Keratinocyte (primary cell): Measurements from ENCODE around the gene PPIG. TPM values are rescaled to one million over a fixed set of nuclear protein-coding genes. Genes with fewer than 3 reads are reported as not detected.
"Not testable (repeated sequence)": the region's sequence is repeated elsewhere in the genome, so short reads cannot be mapped to it uniquely, and the experiment has no call there.

Source experiments
- DNase-seq: peaks from one replicate; pipeline ENCODE4 v3.0.0-alpha.2; 2011; ENCODE audit warnings: low read depth, missing footprints, low spot score
- FAIRE-seq: peaks from 2 replicates; lab custom pipeline; 2011; peaks lifted over from hg19 to GRCh38; lab: Jason Lieb, UNC
- H2AFZ ChIP-seq: 2 replicates; pipeline ENCODE4 v1.6.0; 2012; ENCODE audit warnings: low read length, control low read depth, inconsistent platforms; ENCODE audit not compliant: control insufficient read depth
- H3K27ac ChIP-seq: 2 replicates; pipeline ENCODE4 v1.5.1; 2011; ENCODE audit warnings: low read length; ENCODE audit not compliant: control insufficient read depth, insufficient read depth
- H3K27me3 ChIP-seq: 3 replicates; pipeline ENCODE4 v1.6.0; 2011; ENCODE audit warnings: low read length; ENCODE audit not compliant: control insufficient read depth, insufficient read depth; ENCODE audit errors: extremely low read depth
- H3K36me3 ChIP-seq, 2 experiments: 2 replicates in 1 of 2; 3 replicates in 1 of 2; pipeline ENCODE4 v1.5.1; 2011; ENCODE audit warnings: low read length in 2 of 2, mild to moderate bottlenecking in 1 of 2; ENCODE audit not compliant: control insufficient read depth in 2 of 2, insufficient read depth in 2 of 2; ENCODE audit errors: extremely low read depth in 1 of 2
- H3K4me1 ChIP-seq: 3 replicates; pipeline ENCODE4 v1.5.1; 2011; ENCODE audit warnings: low read length; ENCODE audit not compliant: control insufficient read depth, insufficient read depth; ENCODE audit errors: extremely low read depth
- H3K4me2 ChIP-seq: 3 replicates; pipeline ENCODE4 v1.6.0; 2011; ENCODE audit warnings: low read depth, low read length; ENCODE audit not compliant: control insufficient read depth, insufficient read depth; ENCODE audit errors: extremely low read depth
- H3K4me3 ChIP-seq, 3 experiments: fragments of 200-600 bp in 1 of 3; sonication (generic) in 1 of 3; 2 replicates in 2 of 3; 3 replicates in 1 of 3; pipeline ENCODE4 v1.5.1; 2011 to 2016; ENCODE audit warnings: low read length in 3 of 3, mild to moderate bottlenecking in 3 of 3, control low read depth in 2 of 3, inconsistent platforms in 1 of 3, low read depth in 1 of 3, mixed read lengths in 1 of 3, mixed run types in 1 of 3, moderate library complexity in 1 of 3; ENCODE audit not compliant: control insufficient read depth in 2 of 3, insufficient read depth in 2 of 3; ENCODE audit errors: extremely low read depth in 1 of 3
- H3K79me2 ChIP-seq: 2 replicates; pipeline ENCODE4 v1.6.0; 2012; ENCODE audit warnings: low read length; ENCODE audit not compliant: control insufficient read depth, insufficient read depth
- H3K9ac ChIP-seq: 3 replicates; pipeline ENCODE4 v1.6.0; 2011; ENCODE audit warnings: low read length; ENCODE audit not compliant: control insufficient read depth, insufficient read depth; ENCODE audit errors: extremely low read depth
- H3K9me1 ChIP-seq: 3 replicates; pipeline ENCODE4 v1.6.0; 2011; ENCODE audit warnings: low read length; ENCODE audit not compliant: control insufficient read depth, insufficient read depth; ENCODE audit errors: extremely low read depth
- H3K9me3 ChIP-seq: 2 replicates; pipeline ENCODE4 v1.5.1; 2012; ENCODE audit warnings: low read depth, low read length; ENCODE audit not compliant: control insufficient read depth
- H4K20me1 ChIP-seq: 3 replicates; pipeline ENCODE4 v1.6.0; 2011; ENCODE audit warnings: low read length; ENCODE audit not compliant: control insufficient read depth, insufficient read depth; ENCODE audit errors: extremely low read depth
- EZH2 ChIP-seq: IDR thresholded peaks from one replicate; pipeline ENCODE4 v1.6.1; 2012; ENCODE audit warnings: inconsistent platforms, mild to moderate bottlenecking, low read length, moderate library complexity
- dilution Hi-C: fragments of 300-500 bp; cut with MboI; formaldehyde crosslinking; loops from one replicate; pipeline ENCODE4 v1.7.0; 2020; ENCODE audit warnings: low sequenced_read_pairs; ENCODE audit not compliant: extremely low pct_ligation_motif_present
- polyA minus RNA-seq, 3 experiments: library from RNA; depleted of rRNA, polyadenylated mRNA; stranded (reverse); fragments of >200 nt; gene quantifications; 1 replicate in 1 of 3; 2 replicates in 1 of 3; 3 replicates in 1 of 3; pipeline ENCODE4 v1.2.3, GENCODE V29; 2011
- polyA plus RNA-seq, 5 experiments: library from polyadenylated mRNA; depleted of rRNA in 3 of 5; stranded (reverse) in 3 of 5; stranded (forward) in 1 of 5; unstranded in 1 of 5; fragments of >200 nt; gene quantifications; 1 replicate in 1 of 5; 2 replicates in 3 of 5; 3 replicates in 1 of 5; pipeline versions ENCODE4 v1.2.1 to v1.2.3, GENCODE V29; 2011 to 2012; ENCODE audit warnings: missing spikeins in 2 of 5, low read depth in 1 of 5, low replicate concordance in 1 of 5
- TF ChIP-seq, protein P1 (sequence below), 3 experiments: IDR thresholded peaks in 1 of 3; conservative IDR thresholded peaks in 1 of 3; optimal IDR thresholded peaks in 1 of 3; 2 replicates in 2 of 3; 3 replicates in 1 of 3; pipeline versions ENCODE3 to v1.5.1; 2011; ENCODE audit warnings: low read length in 3 of 3, mild to moderate bottlenecking in 3 of 3, moderate library complexity in 2 of 3, control low read depth in 1 of 3, inconsistent platforms in 1 of 3; ENCODE audit not compliant: insufficient read depth in 2 of 3; ENCODE audit errors: extremely low read depth in 1 of 3

PPIG gene
- polyA plus RNA-seq (24.6 to 37.4 TPM (median 28.6 TPM) in 3 replicates), polyA minus RNA-seq (1.6 to 20.7 TPM (median 12.1 TPM) in 3 replicates)
- 127 TPM for polyA plus RNA-seq (2011; ENCODE audit: low read depth)
- 20.2 and 29.4 TPM in 2 replicates for polyA plus RNA-seq (2011; cell fraction: cytosol; rRNA removed)
- 30.2 and 47.0 TPM in 2 replicates for polyA plus RNA-seq (2011; cell fraction: nucleus; rRNA removed)
- 40.2 and 42.2 TPM in 2 replicates for polyA plus RNA-seq (2012; ENCODE audit: low replicate concordance)
- 5.8 TPM for polyA minus RNA-seq (2011; cell fraction: cytosol; rRNA and poly(A)+ RNA removed)
- polyA minus RNA-seq (2011; cell fraction: nucleus; rRNA and poly(A)+ RNA removed): 9.1 and 22.0 TPM in 2 replicates

DNA sequence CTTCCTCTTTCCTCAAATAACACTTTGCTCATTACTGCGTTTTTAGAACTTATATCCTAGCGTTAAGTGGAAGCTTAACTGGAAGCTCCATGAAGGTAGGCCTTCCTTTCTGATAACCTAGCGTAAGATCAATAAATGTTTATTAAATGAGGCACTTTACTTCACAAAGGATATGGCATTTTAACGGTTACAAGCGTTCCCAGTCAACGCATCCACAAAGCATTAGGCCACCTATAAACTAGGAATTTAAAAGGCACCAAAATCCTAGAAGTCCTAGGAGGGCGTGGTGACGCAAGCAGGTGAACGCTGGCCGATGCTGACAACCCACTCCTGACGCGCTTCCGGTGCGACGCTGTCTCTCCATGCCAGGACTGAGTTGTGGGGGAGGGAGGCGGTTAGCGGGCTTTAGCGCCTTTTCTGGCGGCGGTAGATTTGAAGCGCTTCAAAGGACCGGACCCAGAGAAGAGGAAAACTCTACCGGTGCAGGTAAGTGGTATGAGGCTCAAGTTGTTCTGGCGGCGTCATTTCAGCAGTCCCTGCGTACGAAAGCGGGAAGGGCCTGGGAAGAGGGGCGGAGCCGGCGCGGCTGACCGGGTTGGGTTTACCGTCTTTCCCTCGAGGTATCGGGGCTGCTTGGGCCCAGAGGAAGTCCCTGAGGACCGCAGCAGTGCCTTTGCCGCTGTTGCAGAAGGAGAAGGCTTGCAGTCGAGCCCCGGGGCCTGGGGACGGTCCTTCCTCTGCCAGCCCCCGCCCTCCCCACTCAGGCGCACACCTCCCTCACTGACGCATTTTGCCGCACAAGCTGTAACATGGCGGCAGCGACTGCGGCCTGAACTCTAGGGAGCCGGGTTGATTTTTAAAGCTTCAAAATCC is at the start of gene PPIG:
Gene PPIG (plus strand): TSS at position 347 of the 873 bp plus-strand sequence. CDS start 19,691 bp downstream, outside the sequence.
- FAIRE-seq: peak; percentile 53

DNA sequence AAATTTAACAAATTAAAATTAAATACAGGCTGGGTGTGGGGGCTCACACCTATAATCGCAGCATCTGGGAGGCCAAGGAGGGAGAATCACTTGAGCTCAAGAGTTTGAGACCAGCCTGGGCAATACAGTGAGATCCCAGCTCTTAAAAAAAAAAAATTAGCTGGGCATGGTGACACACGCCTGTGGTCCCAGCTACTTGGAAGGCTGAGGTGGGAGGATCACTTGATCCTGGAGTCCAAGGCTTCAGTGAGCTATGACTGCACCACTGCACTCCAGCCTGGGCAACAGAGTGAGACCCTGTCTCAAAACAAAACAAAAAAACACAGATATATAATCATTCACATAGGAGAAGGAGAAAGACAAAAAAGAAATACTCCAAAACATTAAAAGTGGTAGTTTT is 44.7 kb upstream of the PPIG start:
- FAIRE-seq: not testable (repeated sequence)

More for the DNA sequence above, at the start of gene PPIG:
- H3K9me1 ChIP-seq: no peaks in the 10 kb centered on the region
- H2AFZ ChIP-seq: peak within 1 kb of the TSS; percentile 97
- no peak for TF ChIP-seq EZH2
- TF ChIP-seq, protein P1, sequence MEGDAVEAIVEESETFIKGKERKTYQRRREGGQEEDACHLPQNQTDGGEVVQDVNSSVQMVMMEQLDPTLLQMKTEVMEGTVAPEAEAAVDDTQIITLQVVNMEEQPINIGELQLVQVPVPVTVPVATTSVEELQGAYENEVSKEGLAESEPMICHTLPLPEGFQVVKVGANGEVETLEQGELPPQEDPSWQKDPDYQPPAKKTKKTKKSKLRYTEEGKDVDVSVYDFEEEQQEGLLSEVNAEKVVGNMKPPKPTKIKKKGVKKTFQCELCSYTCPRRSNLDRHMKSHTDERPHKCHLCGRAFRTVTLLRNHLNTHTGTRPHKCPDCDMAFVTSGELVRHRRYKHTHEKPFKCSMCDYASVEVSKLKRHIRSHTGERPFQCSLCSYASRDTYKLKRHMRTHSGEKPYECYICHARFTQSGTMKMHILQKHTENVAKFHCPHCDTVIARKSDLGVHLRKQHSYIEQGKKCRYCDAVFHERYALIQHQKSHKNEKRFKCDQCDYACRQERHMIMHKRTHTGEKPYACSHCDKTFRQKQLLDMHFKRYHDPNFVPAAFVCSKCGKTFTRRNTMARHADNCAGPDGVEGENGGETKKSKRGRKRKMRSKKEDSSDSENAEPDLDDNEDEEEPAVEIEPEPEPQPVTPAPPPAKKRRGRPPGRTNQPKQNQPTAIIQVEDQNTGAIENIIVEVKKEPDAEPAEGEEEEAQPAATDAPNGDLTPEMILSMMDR (optimal IDR thresholded peaks at IDR 0.05 in 1 of 3, IDR thresholded peaks at IDR 0.05 in 1 of 3, conservative IDR thresholded peaks at IDR 0.05 in 1 of 3; ENCODE audit: extremely low read depth in 1 of 3, insufficient read depth in 2 of 3, low read length in 3 of 3): no peak
- H3K4me2 ChIP-seq: peak within 1 kb of the TSS; percentile 75
- no peaks in the 10 kb centered on the region for H4K20me1 ChIP-seq
- peaks cover 49% of the 10 kb centered on the region for H3K79me2 ChIP-seq
- peak; percentile 28 for DNase-seq
- dilution Hi-C loops: no loop called here
- H3K9me3 ChIP-seq: no peaks in the 10 kb centered on the region
- H3K27me3 ChIP-seq: no peaks in the 10 kb centered on the region
- H3K4me1 ChIP-seq: peaks cover 9% of the 10 kb centered on the region
- peak within 1 kb of the TSS; percentile 99 for H3K27ac ChIP-seq
- peak within 1 kb of the TSS; percentile 83 to 99 (median 94) for H3K4me3 ChIP-seq
- no peaks in the 10 kb centered on the region for H3K36me3 ChIP-seq
- H3K9ac ChIP-seq: peak within 1 kb of the TSS; percentile 99

More for the DNA sequence above, 44.7 kb upstream of the PPIG start:
- H3K79me2 ChIP-seq, H3K4me1 ChIP-seq, H2AFZ ChIP-seq, H4K20me1 ChIP-seq, H3K27me3 ChIP-seq, H3K4me3 ChIP-seq, dilution Hi-C loops, H3K9ac ChIP-seq, H3K9me3 ChIP-seq, H3K9me1 ChIP-seq, DNase-seq, H3K27ac ChIP-seq, H3K4me2 ChIP-seq, H3K36me3 ChIP-seq: not testable (repeated sequence)
